ENCODE results near the gene POU2AF1.

The POU2AF1 gene

DNA sequence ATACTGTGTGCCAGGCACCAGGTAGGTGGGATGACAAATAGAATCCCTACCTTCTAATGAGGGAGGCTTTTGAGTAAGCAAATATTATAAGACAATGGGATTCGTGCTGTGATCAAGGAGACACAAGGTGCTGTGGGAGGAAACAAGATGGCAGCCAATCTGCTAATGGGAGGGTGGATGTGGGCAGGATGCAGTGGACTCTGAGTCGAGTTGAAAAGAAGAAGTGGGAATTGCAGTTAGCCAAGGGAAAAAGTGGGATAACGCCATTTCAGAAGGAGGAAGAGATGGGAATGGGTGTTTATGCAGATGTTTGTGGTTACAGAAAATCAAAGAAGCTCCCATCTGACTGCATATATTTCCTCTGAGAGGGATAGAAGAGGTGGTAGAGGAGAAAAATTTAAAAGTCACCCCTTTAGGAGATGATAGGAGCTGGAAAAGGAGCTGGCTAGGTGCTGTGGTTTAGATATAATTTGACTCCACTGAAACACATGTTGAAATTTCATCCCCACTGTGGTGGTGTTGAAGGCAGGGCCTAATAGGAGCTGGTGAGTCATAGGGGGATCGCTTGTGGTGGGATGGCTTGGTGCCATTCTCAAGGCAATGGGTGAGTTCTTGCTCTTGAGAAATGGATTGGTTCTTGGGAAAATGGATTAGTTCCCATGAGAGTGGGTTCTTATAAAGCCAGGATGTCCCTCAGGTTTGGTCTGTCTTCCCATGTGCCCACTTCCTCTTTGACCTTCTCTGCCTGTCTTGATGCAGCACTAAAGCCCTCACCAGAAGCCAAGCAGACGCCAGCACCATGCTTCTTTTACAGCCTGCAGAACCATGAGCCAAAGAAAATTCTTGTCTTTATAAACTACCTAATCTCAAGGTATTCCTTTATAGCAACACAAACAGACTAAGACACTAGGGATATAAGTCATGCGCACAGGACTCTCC lies 30.0 kb upstream of the POU2AF1 start:
- no peak for DNase-seq

DNA sequence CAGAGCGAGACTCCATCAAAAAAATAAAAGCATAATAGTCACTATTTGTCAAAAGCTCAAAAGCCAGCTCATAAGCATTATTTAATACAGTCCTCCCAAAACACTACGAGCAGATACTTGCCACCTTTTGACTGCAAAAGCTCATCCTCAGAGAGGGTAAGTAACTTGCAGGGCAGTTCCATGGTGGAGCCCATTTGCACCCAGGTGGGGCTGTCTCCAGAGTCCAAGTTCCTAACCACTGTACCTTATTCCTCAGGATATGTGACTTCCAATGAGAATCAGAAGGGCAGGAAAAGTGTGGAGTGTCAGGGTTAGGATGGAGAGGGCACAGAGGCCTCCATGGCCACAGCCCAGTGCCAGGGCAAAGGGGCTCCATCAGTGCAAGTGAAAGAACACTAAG lies 28.6 kb upstream of the POU2AF1 start:
- DNase-seq = no peak

DNA sequence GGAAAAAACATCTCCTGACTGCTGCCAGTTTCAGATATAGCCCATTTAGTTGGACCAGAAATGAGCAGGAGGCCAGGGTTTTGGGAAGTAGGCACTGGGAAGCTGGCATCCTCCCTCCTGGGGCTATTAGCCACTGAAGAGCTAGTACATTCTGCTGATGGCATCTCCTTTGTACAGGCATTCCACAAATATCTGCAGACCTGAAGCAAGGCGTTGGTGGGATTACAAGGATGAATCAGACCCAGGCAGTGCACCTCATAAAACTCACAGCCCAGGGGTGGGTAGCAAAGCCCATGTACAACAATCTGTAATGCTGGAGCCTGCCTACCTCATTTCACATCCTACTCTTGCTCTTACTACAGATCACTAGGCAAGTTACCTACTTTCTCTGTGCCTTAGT lies 27.5 kb upstream of the POU2AF1 start:
- DNase-seq = no peak

DNA sequence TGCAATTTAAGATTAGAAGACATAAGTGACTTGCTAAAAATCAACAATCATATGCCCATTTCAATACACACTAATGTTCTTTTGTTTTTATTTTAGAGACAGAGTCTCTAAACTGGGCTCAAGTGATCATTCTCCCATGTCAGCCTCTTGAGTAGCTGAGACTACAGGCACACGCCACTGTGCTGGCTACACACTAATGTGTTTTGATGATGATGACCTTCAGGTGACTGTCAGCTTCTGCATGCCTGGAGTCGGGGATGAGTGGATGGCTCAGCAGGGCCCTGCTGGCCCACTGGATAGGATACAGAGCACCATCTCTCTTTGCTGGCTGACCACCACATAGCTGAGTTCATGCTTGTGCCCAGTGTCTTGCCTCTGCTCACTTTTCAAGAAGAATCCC lies 27.0 kb upstream of the POU2AF1 start:
- DNase-seq = no peak

DNA sequence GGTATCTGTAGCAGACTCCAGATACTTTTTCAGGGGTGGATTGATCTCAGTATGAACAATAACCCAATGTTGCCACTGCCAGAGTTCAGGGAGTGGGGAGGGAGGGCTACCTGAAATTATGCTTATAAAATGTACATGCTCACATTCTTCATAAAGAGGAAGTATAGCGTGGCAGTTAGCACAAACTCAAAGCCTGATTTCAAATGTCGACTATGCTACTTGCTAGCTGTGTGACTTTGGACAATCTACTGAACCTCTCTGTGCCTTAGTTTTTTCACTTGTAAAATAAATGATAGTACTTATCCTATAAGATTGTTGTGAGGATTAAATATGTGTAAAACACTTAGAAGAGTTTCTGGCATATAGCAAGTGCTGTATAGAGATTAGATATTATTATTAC lies 26.5 kb upstream of the POU2AF1 start:
- no peak for DNase-seq

DNA sequence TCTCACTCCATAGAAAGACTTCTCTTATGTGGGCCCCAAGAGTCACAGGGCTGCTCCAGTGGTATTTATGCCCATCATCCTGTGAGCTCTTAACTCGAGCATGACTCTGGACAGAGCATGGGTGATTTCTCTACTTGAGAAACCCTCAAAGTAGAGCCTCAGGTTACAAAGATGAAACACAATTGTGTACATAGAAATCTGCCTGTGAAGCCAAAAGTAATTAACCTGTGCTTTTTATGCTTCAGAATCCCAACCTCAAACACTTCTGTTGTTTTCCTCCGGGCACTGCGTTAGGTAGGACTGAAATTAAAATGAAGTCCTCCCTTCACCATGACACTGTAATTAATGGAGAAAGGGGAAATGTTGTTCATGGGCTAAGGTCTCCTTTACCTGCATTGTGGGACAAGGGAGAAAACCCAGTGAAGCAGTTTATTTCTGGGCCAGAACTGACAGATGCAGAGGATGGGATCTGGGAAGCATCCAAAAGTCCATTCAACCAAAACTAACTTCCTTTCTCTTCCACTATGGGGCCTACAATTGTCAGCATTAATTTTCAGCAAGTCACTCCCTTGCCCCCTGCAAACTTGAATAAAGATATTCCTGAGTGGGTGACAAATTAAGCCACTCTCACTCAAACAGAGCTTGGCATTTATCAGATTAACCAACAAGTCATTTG lies 24.1 kb upstream of the POU2AF1 start:
- no peak for DNase-seq

DNA sequence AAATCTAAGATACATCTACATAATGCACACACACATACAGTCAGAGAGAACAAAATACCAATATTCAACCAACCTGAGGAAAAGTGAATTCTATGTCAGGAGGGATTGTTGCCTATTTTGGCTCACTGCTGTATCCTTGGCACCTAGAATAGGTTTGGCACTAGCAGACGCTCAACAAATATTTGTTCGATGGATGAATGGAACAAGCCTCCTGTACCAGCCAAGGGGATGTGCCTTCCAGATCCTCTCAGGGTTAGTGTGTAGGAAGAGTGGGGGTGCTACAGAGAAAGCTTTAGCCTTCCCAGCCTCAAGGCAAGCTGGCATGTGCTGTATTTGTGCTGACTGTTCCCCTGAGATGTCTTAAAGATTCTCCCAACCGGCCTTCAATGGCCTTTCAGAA lies 23.3 kb upstream of the POU2AF1 start:
- no peak for DNase-seq

DNA sequence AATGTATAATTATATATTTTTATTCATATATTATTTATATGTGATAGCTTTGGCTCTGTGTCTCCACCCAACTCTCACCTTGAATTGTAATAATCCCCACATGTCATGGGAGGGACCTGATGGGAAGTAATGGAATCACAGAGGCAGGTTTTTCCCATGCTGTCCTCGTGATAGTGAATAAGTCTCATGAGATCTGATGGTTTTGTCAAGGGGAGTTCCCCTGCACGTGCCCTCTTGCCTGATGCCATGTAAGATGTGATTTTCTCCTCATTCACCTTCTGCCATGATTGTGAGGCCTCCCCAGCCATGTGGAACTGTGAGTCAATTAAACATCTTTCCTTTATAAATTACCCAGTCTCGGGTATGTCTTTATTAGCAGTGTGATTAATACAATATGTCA lies 22.9 kb upstream of the POU2AF1 start:
- peak in 1 of 2 donors; percentile 51 for DNase-seq

DNA sequence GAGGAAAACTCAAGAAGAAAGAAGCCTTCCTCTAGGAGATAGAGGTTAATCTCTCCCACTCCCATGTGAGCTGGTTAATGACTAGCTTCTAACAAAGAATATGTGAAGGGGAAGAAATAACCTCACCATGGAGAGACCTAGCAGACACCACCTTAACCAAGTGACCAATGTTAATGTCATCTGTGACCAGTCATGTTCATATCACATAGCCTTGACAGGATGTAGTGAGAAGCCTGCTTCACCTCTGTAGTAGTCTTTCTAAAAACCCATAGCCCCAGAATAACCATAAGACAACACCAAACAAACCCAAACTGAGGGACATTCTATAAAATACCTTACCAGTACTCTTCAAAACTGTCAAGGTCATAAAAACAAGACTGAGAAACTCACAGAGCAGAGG lies 21.5 kb upstream of the POU2AF1 start:
- no peak for DNase-seq

DNA sequence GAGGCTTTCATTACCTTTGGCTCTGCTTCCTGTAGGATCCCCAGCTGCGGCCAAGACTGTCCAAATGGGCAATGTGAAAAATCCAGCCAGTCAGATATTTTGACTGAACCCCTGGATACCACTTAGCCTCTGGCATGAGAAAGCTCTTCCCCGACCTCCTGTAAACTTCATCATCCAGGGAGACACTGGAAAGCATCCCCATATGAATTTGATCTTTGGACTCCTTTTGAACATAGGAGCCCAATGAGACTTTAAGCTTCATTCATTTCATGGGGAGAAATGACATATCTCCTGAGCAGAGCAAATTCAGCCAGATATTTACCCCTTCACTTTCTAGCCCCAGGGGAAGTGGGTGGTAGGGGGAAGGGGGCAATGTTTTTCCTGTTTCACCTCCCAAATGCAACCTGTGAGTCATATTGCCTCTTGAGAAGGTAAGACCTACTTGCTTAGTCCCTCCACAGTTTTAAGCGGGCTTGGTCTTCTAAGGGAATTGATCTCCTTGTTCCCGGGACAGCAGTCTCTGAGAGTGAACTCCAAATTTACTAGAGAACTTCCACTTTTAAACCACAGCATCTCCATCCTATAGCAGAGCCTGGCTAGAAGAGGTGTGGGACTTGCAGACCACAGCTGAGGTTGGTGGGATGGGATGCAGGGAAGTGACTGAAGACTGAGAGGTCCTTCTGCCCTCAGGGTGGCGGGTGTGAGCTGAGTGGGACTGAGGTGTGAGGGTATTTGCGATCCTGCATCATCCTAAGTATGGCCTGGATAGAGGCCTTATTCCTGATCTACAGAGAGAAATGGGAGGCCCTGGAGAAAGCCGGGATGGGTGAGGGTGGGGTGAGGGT lies 20.3 kb upstream of the POU2AF1 start:
- DNase-seq = no peak

DNA sequence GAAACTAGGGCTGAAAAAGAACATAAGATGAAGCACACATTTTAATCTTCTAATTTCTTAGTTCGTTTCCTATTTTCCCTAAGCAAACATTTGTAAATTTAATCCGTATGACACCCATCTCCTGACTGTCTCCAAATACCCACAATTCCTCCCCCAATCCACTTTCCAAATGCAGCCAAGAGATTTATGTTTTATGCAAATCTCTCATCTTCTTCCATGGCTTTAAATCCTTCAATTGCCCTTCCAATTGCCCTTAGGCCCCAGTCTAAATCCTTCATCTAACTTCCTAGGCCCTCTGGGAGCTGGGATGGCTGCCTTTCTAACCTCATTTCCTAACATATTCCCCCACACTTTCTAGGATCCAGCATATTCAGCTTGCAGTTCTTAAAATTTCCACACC lies 18.0 kb upstream of the POU2AF1 start:
- no peak for DNase-seq

DNA sequence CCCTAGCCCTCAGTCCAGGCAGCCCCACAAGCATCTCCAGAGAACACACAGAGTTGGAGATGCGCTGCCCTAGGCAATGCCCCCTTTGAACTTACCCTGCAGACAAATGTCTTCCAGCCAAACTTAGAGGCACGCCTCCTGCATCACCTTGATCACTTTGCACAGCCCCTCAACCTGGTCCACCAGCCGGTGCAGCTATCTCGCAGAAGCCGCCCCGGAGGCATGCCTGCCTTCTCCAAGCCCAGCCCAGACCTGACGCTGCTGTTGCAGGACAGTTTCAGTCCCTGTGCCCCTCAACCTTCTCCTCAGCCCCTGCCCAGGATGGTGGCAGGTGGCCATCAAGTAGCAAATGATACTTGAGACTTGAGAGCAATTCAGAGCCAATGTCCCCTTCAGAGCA lies 16.7 kb upstream of the POU2AF1 start:
- DNase-seq = no peak

DNA sequence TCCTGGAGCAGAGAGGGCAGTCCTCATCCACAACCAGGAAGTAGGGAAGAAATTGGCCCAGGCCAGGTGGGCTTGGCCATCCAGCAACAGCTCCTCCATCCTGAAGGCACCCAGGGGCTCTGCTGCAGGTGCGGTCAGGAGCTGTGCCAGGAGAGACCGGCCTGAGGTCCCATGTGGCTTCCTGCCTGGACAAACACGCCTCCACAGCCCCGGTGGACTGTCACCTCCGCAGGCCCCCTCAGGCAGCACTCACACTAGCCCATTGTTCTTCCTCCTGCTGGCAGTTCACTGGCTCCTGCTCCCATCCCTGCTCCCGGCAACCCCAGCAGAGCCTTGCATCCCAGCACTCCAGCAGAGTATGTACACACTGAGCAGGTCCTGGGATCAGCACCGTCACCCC lies 16.0 kb upstream of the POU2AF1 start:
- no peak for DNase-seq

DNA sequence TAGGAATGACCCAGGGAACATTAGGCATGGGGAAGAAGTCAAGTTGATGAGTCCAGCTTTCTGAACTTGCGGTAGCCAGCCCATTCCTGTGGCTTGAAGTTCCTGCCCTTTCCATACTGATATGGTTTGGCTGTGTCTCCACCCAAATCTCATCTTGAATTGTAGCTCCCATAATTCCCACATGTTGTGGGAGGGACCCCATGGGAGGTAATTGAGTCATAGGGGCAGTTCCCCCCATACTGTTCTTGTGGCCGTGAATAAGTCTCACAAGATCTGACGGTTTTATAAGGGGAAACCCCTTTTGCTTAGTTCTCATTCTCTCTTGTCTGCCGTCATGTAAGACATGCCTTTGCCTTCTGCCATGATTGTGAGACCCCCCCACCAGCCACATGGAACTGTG lies 15.1 kb upstream of the POU2AF1 start:
- DNase-seq = peak; percentile 14 to 65

DNA sequence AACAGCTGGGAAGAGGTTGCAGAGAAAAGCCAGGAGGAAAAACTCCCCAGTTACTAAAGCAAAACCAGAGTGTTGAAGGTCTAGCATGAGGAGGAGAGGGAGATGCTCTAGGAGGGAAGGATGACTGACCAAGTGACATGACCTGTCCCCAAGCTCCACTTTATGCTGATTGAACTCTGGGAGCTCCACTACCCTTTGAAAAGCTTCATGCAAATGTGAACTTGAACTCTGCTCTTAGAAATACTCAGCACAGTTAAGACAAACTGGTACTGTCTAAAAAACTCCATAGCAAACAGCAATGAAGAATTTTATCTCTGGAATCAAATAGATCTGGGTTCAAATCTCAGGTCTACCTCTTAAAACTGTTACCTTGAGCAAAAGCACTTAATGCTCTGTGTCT lies 14.5 kb upstream of the POU2AF1 start:
- DNase-seq = no peak

DNA sequence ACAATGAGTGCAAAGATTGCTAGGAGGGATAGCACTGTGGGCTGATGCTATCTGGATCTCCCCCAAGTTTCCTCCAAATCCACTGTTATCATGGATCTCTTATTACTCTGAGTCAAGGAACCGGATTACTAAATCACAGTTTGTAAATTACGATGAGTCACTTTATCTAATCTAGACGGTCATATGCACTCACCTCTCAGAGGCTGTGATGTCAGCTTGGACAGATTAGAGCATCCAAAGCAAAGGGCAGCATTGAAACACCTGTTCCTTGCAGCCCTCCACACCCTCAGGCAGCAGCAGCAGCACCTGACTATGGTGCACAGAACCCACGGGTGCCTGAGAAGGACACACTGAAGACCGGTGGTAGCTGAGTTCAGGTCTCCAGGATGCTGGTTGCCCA lies 14.0 kb upstream of the POU2AF1 start:
- DNase-seq = no peak

DNA sequence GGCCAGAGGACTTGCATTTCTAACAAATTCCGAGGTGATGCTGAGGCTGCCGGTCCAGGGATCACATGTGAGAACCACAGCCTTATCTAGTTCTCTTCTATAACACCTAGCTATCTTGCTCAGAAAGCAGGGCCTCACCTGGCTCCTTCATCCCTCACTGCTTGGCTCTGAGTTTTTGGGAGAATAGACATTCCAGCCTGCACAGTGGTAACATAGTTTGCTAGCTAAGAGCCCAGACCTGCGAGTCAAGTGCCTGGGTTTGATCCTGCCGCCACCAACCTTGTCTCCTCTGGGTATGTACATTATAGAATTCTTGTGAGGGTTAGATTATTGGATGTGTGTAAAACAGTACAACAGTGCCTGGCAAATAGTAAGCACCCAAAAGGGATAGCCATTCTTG lies 13.5 kb upstream of the POU2AF1 start:
- DNase-seq = no peak

DNA sequence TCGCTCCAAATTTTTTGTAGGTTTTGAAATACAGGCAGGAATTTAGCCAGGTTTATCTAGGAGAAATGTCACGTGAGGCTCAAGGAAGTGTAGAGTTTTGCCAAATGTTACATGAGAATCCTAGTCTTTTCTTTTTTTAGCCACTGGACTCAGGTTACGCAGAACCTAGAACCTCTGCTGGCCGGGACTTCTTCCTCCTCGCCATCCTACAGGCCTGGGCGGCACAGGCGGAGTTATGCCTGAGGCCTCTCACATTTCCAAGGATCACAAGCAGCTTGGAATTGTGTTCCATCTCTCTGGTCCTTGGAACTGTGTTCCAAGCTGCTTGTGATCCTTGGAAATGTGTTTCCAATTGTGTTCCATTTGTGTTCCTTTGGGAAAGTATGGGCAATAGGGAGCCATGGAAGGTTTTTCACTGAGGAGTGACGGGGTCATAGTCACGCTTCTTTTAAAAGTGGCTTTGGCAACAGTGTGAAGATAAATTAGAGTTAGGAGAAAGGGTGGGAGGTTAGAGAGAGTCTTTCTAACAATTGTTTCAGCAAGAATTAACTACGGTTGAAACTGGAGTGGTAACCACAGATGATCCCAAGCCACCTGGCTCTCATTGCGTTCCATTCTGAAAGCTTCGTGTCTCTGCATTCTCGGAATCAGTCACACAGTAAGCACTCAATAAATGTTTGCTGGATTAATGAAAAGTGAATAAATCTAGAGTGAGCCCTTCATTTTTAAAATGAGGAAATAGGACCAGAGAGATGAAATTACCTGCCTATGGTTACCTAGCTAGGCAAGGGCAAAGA lies 12.5 kb upstream of the POU2AF1 start:
- DNase-seq = no peak

DNA sequence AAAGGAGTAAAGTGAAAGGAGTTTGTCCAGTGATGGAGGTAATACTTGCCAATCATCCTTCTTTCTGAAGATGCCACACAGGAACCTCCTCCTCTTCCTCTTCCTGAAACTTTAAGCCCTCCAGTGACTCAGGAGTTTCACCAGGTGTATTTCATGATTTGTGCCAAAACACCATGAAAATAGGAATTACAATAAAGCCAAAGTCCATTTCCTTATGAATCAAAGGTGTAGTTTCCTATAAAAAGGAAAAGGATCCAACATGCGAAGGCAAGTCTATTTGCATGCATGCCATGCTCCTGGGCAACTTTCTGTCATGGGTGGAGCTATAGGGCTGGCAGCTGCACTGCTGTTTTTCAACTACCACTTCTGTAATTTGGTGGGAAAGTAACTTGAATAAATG lies 9.8 kb upstream of the POU2AF1 start:
- DNase-seq = no peak

DNA sequence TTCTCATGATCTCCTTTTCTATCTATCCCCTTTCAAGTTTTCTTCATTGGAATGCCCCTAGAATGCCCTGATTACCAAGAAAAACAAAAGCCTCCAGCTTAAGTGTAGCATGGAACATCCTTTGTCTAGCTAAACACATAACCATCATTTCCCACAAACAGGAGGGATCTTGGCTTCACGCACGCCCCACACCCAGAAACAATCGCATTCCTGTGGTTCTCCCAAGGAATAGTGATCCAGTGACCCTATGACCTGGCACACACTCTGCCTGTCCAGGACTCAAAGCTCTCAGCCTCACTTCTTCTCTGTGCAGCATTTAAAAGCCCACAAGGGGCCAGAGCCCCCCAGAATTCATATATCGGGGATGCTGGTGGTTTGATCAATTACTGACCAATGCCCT lies 9.3 kb upstream of the POU2AF1 start:
- DNase-seq = no peak

DNA sequence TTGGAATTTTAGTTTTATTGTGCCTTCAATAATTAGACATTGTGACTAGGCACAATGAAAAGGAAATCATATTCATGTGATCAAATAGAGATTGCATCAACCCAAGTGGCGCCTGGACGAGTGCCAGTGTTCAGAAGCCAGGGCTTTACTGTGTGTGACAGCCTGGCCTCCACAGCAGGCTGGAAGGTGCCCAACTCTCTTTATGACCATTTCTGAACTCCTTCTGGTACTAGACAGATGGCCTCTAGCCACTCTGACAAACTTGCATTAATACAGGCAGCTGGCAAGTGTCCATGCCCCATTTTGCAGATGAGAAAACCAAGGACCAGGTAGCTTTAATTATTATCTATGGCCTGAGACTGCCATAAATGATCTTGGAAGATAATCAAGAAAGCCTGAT lies 8.3 kb upstream of the POU2AF1 start:
- no peak for DNase-seq

DNA sequence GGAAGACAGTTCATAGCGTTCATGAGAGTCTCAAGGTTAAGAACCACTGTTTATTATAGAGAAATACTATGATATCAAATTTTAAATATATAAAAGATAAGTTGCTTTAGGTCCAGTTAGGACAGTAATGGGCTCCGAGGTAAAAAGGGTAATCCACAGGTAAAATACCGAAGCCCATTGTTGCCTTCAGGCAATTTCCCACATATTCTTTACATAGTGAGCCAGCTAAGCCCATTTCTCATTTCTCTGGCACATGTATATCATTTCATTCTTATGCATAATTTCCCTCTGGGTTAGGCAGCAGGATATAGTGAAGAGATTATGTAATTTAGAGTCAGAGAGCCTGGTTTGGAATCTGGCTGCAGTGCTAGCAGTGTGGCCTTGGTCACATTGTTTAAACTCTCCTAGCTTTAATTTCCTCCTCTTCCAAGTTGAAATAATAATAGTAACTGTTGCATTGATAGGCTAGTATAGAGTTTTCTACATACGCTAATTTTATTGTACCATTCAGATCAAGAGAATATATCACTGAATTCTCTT lies 7.6 kb upstream of the POU2AF1 start:
- no peak for DNase-seq
